Measurements from ENCODE around the gene PRR4.

Gene PRR4

GRCh38 chr12:10851243-10851858 is 2.1 kb upstream of the PRR4 start:
- no peaks in the 10 kb centered on the region for H3K36me3 ChIP-seq (ENCODE audit: insufficient read depth, low read length)
- H3K9me3 ChIP-seq (replicated peaks; ENCODE audit: low read length), result no peaks in the 10 kb centered on the region
- no peak overlapping the region for H3K4me3 ChIP-seq (ENCODE audit: low read length)
- no peak overlapping the region for H3K9ac ChIP-seq (ENCODE audit: low read depth, low read length)
- H3K4me1 ChIP-seq (ENCODE audit: control insufficient read depth, insufficient read depth, low read length), result peaks cover 6% of the 10 kb centered on the region
- H3K27me3 ChIP-seq (ENCODE audit: control insufficient read depth, insufficient read depth, low read length), result no peaks in the 10 kb centered on the region
- H3K4me2 ChIP-seq (ENCODE audit: low read length), result no peak overlapping the region

- H3K27me3 ChIP-seq (ENCODE audit: control insufficient read depth, insufficient read depth, low read length), result no peaks in the 10 kb centered on the region
- H3K9me3 ChIP-seq (replicated peaks; ENCODE audit: low read length), result no peaks in the 10 kb centered on the region
- no peak overlapping the region for H3K4me2 ChIP-seq (ENCODE audit: low read length)
- H3K4me3 ChIP-seq (ENCODE audit: low read length), result no peak overlapping the region
- peaks cover 6% of the 10 kb centered on the region for H3K4me1 ChIP-seq (ENCODE audit: control insufficient read depth, insufficient read depth, low read length)
- no peak overlapping the region for H3K9ac ChIP-seq (ENCODE audit: low read depth, low read length)
- no peaks in the 10 kb centered on the region for H3K36me3 ChIP-seq (ENCODE audit: insufficient read depth, low read length)
Observed at GRCh38 chr12:10847744-10848143, 1.5 kb downstream of the PRR4 start.

- Histone ChIP-seq H3K27me3 (ENCODE audit: control insufficient read depth, insufficient read depth, low read length) (no peaks in the 10 kb centered on the region), H3K9ac (ENCODE audit: low read depth, low read length) (no peak overlapping the region), H3K36me3 (ENCODE audit: insufficient read depth, low read length) (no peaks in the 10 kb centered on the region), H3K4me2 (ENCODE audit: low read length) (no peak overlapping the region), H3K9me3 (replicated peaks; ENCODE audit: low read length) (no peaks in the 10 kb centered on the region), H3K4me3 (ENCODE audit: low read length) (no peak overlapping the region), H3K4me1 (ENCODE audit: control insufficient read depth, insufficient read depth, low read length) (no peaks in the 10 kb centered on the region)
Observed at GRCh38 chr12:10842862-10843261, 6.4 kb downstream of the PRR4 start.

- Histone ChIP-seq H3K9ac (ENCODE audit: low read depth, low read length) (no peak overlapping the region), H3K4me1 (ENCODE audit: control insufficient read depth, insufficient read depth, low read length) (no peaks in the 10 kb centered on the region)
Observed at GRCh38 chr12:10838461-10838860, 10.8 kb downstream of the PRR4 start.

GRCh38 chr12:10829994-10830393 is 19.3 kb downstream of the PRR4 start:
- no peak overlapping the region for H3K9ac ChIP-seq (ENCODE audit: low read depth, low read length)
- H3K27me3 ChIP-seq (ENCODE audit: control insufficient read depth, insufficient read depth, low read length), result no peaks in the 10 kb centered on the region
- no peak overlapping the region for H3K4me3 ChIP-seq (ENCODE audit: low read length)
- H3K4me1 ChIP-seq (ENCODE audit: control insufficient read depth, insufficient read depth, low read length), result no peaks in the 10 kb centered on the region
- no peaks in the 10 kb centered on the region for H3K9me3 ChIP-seq (replicated peaks; ENCODE audit: low read length)
- no peak overlapping the region for H3K4me2 ChIP-seq (ENCODE audit: low read length)
- H3K36me3 ChIP-seq (ENCODE audit: insufficient read depth, low read length), result no peaks in the 10 kb centered on the region

More at GRCh38 chr12:10838461-10838860, 10.8 kb downstream of the PRR4 start:
- Histone ChIP-seq H3K36me3 (ENCODE audit: insufficient read depth, low read length) (peaks cover 2% of the 10 kb centered on the region), H3K4me3 (ENCODE audit: low read length) (no peak overlapping the region), H3K9me3 (replicated peaks; ENCODE audit: low read length) (no peaks in the 10 kb centered on the region), H3K27me3 (ENCODE audit: control insufficient read depth, insufficient read depth, low read length) (no peaks in the 10 kb centered on the region), H3K4me2 (ENCODE audit: low read length) (no peak overlapping the region)

- H3K9me3 ChIP-seq (replicated peaks; ENCODE audit: low read length), result no peaks in the 10 kb centered on the region
- no peaks in the 10 kb centered on the region for H3K36me3 ChIP-seq (ENCODE audit: insufficient read depth, low read length)
- H3K27me3 ChIP-seq (ENCODE audit: control insufficient read depth, insufficient read depth, low read length), result no peaks in the 10 kb centered on the region
- H3K9ac ChIP-seq (ENCODE audit: low read depth, low read length), result no peak within 1 kb of the TSS
- H3K4me3 ChIP-seq (ENCODE audit: low read length), result no peak within 1 kb of the TSS
- no peak within 1 kb of the TSS for H3K4me2 ChIP-seq (ENCODE audit: low read length)
- no peaks in the 10 kb centered on the region for H3K4me1 ChIP-seq (ENCODE audit: control insufficient read depth, insufficient read depth, low read length)
Observed at GRCh38 chr12:10826258-10826657, 23.0 kb downstream of the PRR4 start, which contains the start of gene TAS2R10. TAS2R10 (minus strand) TSS chr12:10826358; CDS start chr12:10826269, 89 bp downstream.

- no peak overlapping the region for H3K4me2 ChIP-seq (ENCODE audit: low read length)
- H3K27me3 ChIP-seq (ENCODE audit: control insufficient read depth, insufficient read depth, low read length), result no peaks in the 10 kb centered on the region
- H3K9me3 ChIP-seq (replicated peaks; ENCODE audit: low read length), result no peaks in the 10 kb centered on the region
Observed at GRCh38 chr12:10824957-10825356, 24.3 kb downstream of the PRR4 start.

GRCh38 chr12:10811883-10812536 is 37.3 kb downstream of the PRR4 start:
- no peak overlapping the region for H3K4me3 ChIP-seq (ENCODE audit: low read length)
- no peaks in the 10 kb centered on the region for H3K36me3 ChIP-seq (ENCODE audit: insufficient read depth, low read length)
- H3K27me3 ChIP-seq (ENCODE audit: control insufficient read depth, insufficient read depth, low read length), result no peaks in the 10 kb centered on the region
- H3K9me3 ChIP-seq (replicated peaks; ENCODE audit: low read length), result no peaks in the 10 kb centered on the region
- no peak overlapping the region for H3K9ac ChIP-seq (ENCODE audit: low read depth, low read length)
- no peaks in the 10 kb centered on the region for H3K4me1 ChIP-seq (ENCODE audit: control insufficient read depth, insufficient read depth, low read length)
- no peak overlapping the region for H3K4me2 ChIP-seq (ENCODE audit: low read length)

More at GRCh38 chr12:10824957-10825356, 24.3 kb downstream of the PRR4 start:
- Histone ChIP-seq H3K36me3 (ENCODE audit: insufficient read depth, low read length) (no peaks in the 10 kb centered on the region), H3K9ac (ENCODE audit: low read depth, low read length) (no peak overlapping the region), H3K4me1 (ENCODE audit: control insufficient read depth, insufficient read depth, low read length) (no peaks in the 10 kb centered on the region), H3K4me3 (ENCODE audit: low read length) (no peak overlapping the region)

GRCh38 chr12:10810068-10810467 is 39.2 kb downstream of the PRR4 start, which contains the start of gene TAS2R9:
TAS2R9 (minus strand) TSS chr12:10810168; CDS start chr12:10810075, 93 bp downstream.
- Histone ChIP-seq H3K4me3 (ENCODE audit: low read length) (no peak within 1 kb of the TSS), H3K9me3 (replicated peaks; ENCODE audit: low read length) (no peaks in the 10 kb centered on the region), H3K4me1 (ENCODE audit: control insufficient read depth, insufficient read depth, low read length) (no peaks in the 10 kb centered on the region), H3K27me3 (ENCODE audit: control insufficient read depth, insufficient read depth, low read length) (no peaks in the 10 kb centered on the region), H3K36me3 (ENCODE audit: insufficient read depth, low read length) (no peaks in the 10 kb centered on the region), H3K9ac (ENCODE audit: low read depth, low read length) (no peak within 1 kb of the TSS), H3K4me2 (ENCODE audit: low read length) (no peak within 1 kb of the TSS)

GRCh38 chr12:10807186-10807585 is 42.1 kb downstream of the PRR4 start, which contains the start of gene TAS2R8:
TAS2R8 (minus strand) TSS chr12:10807286; CDS start chr12:10806980, 306 bp downstream.
- Histone ChIP-seq H3K9ac (ENCODE audit: low read depth, low read length) (no peak within 1 kb of the TSS), H3K36me3 (ENCODE audit: insufficient read depth, low read length) (no peaks in the 10 kb centered on the region), H3K4me2 (ENCODE audit: low read length) (no peak within 1 kb of the TSS), H3K4me3 (ENCODE audit: low read length) (no peak within 1 kb of the TSS), H3K4me1 (ENCODE audit: control insufficient read depth, insufficient read depth, low read length) (no peaks in the 10 kb centered on the region), H3K9me3 (replicated peaks; ENCODE audit: low read length) (no peaks in the 10 kb centered on the region), H3K27me3 (ENCODE audit: control insufficient read depth, insufficient read depth, low read length) (no peaks in the 10 kb centered on the region)

- no peaks in the 10 kb centered on the region for H3K4me1 ChIP-seq (ENCODE audit: control insufficient read depth, insufficient read depth, low read length)
- H3K27me3 ChIP-seq (ENCODE audit: control insufficient read depth, insufficient read depth, low read length), result no peaks in the 10 kb centered on the region
- H3K9me3 ChIP-seq (replicated peaks; ENCODE audit: low read length), result no peaks in the 10 kb centered on the region
- H3K9ac ChIP-seq (ENCODE audit: low read depth, low read length), result no peak within 1 kb of the TSS
- H3K4me3 ChIP-seq (ENCODE audit: low read length), result no peak within 1 kb of the TSS
- no peaks in the 10 kb centered on the region for H3K36me3 ChIP-seq (ENCODE audit: insufficient read depth, low read length)
- no peak within 1 kb of the TSS for H3K4me2 ChIP-seq (ENCODE audit: low read length)
Observed at GRCh38 chr12:10802587-10802986, 46.7 kb downstream of the PRR4 start, which contains the start of gene TAS2R7. TAS2R7 (minus strand) TSS chr12:10802627; CDS start chr12:10802570, 57 bp downstream.
